OCI-LY1 (cell line): ENCODE results near the gene PFKP.

Experiments used
- H2AFZ ChIP-seq: fragments of 200-600 bp; sonication (generic), shearing (Covaris generic); 2 replicates; pipeline ENCODE4 v1.6.0; 2014; ENCODE audit warnings: antibody characterized with exemption, mild to moderate bottlenecking, low read length
- H3F3A ChIP-seq: fragments of 200-600 bp; sonication (generic), shearing (Covaris generic); 2 replicates; pipeline ENCODE4 v1.6.0; 2014; ENCODE audit warnings: mild to moderate bottlenecking, antibody characterized with exemption, low read length, moderate library complexity; ENCODE audit not compliant: insufficient read depth
- H3K27ac ChIP-seq: fragments of 200-600 bp; sonication (generic); 2 replicates; pipeline ENCODE4 v1.5.1; 2014; ENCODE audit warnings: low read length, mixed run types, mild to moderate bottlenecking, low read depth; ENCODE audit not compliant: poor library complexity, severe bottlenecking
- H3K27me3 ChIP-seq: fragments of 200-600 bp; sonication (generic); 2 replicates; pipeline ENCODE4 v1.6.0; 2014; ENCODE audit warnings: antibody characterized with exemption, mild to moderate bottlenecking, low read length, moderate library complexity; ENCODE audit not compliant: insufficient read depth
- H3K36me3 ChIP-seq: fragments of 200-600 bp; sonication (generic); 2 replicates; pipeline ENCODE4 v1.6.1; 2014; ENCODE audit warnings: mild to moderate bottlenecking, antibody characterized with exemption, low read length, moderate library complexity, mixed read lengths; ENCODE audit not compliant: insufficient read depth
- H3K4me1 ChIP-seq: fragments of 200-600 bp; sonication (generic); 2 replicates; pipeline ENCODE4 v1.5.1; 2014; ENCODE audit warnings: mild to moderate bottlenecking, low read length, moderate library complexity; ENCODE audit not compliant: insufficient read depth, severe bottlenecking
- H3K4me2 ChIP-seq: fragments of 200-600 bp; sonication (generic), shearing (Covaris generic); 2 replicates; pipeline ENCODE4 v1.6.1; 2014; ENCODE audit warnings: low read length
- H3K4me3 ChIP-seq: fragments of 200-600 bp; sonication (generic); 2 replicates; pipeline ENCODE4 v1.5.1; 2014; ENCODE audit warnings: low read length, low read depth, mild to moderate bottlenecking, mixed read lengths; ENCODE audit not compliant: poor library complexity, severe bottlenecking
- H3K79me2 ChIP-seq: fragments of 200-600 bp; shearing (Covaris generic); 2 replicates; pipeline ENCODE4 v1.6.1; 2016; ENCODE audit warnings: mixed run types, low read length, mixed read lengths; ENCODE audit not compliant: insufficient read depth
- H3K9ac ChIP-seq: fragments of 200-600 bp; sonication (generic), shearing (Covaris generic); 2 replicates; pipeline ENCODE4 v1.6.1; 2014; ENCODE audit warnings: mild to moderate bottlenecking, low read length, mixed read lengths
- H3K9me2 ChIP-seq: fragments of 200-600 bp; sonication (generic), shearing (Covaris generic); 2 replicates; pipeline ENCODE4 v1.6.1; 2014; ENCODE audit warnings: low read depth, mild to moderate bottlenecking, low read length, mixed read lengths
- H3K9me3 ChIP-seq: fragments of 200-600 bp; shearing (Covaris generic); 2 replicates; pipeline ENCODE4 v1.6.1; 2014; ENCODE audit warnings: low read length, mixed read lengths
- H4K20me1 ChIP-seq: fragments of 200-600 bp; sonication (generic), shearing (Covaris generic); 2 replicates; pipeline ENCODE4 v1.6.0; 2016; ENCODE audit warnings: mild to moderate bottlenecking, low read length; ENCODE audit not compliant: insufficient read depth
- CTCF ChIP-seq: fragments of 200-600 bp; sonication (generic), shearing (Covaris generic); IDR thresholded peaks from 2 replicates; pipeline ENCODE4 v1.5.1; 2017; ENCODE audit warnings: mild to moderate bottlenecking, antibody characterized with exemption, low read length, moderate library complexity, mixed read lengths
- EZH2 ChIP-seq: fragments of 200-600 bp; sonication (generic), shearing (Covaris generic); IDR thresholded peaks from 2 replicates; pipeline ENCODE4 v1.8.0; 2017; ENCODE audit warnings: borderline replicate concordance, mixed run types, mild to moderate bottlenecking, antibody characterized with exemption, low read length, moderate library complexity, mixed read lengths

Gene PFKP

GRCh38 chr10:3047596-3047995, 19.8 kb upstream of the PFKP start:
- H3K27ac ChIP-seq: no peak overlapping the region
- H3K9ac ChIP-seq: no peak overlapping the region
- H2AFZ ChIP-seq: no peak overlapping the region

GRCh38 chr10:3048119-3049019, 19.0 kb upstream of the PFKP start:
- H3K9ac ChIP-seq: no peak overlapping the region
- H3K27me3 ChIP-seq: no peaks in the 10 kb centered on the region
- no peaks in the 10 kb centered on the region for H3K4me1 ChIP-seq
- H3F3A ChIP-seq: no peaks in the 10 kb centered on the region
- H4K20me1 ChIP-seq: no peaks in the 10 kb centered on the region
- no peaks in the 10 kb centered on the region for H3K79me2 ChIP-seq
- H2AFZ ChIP-seq: no peak overlapping the region
- no peaks in the 10 kb centered on the region for H3K9me3 ChIP-seq
- H3K4me3 ChIP-seq: no peak overlapping the region
- no peaks in the 10 kb centered on the region; the same call in 1 of the 2 replicates for H3K36me3 ChIP-seq
- H3K27ac ChIP-seq: no peak overlapping the region
- no peaks in the 10 kb centered on the region for H3K9me2 ChIP-seq
- H3K4me2 ChIP-seq: no peak overlapping the region
- TF ChIP-seq EZH2 (no peak), CTCF (no peak)

More at GRCh38 chr10:3047596-3047995, 19.8 kb upstream of the PFKP start:
- TF ChIP-seq EZH2 (no peak), CTCF (no peak)
- Histone ChIP-seq H3K4me3 (no peak overlapping the region), H3K4me1 (no peaks in the 10 kb centered on the region), H3K4me2 (no peak overlapping the region), H3K36me3 (no peaks in the 10 kb centered on the region; the same call in 1 of the 2 replicates), H3K9me2 (no peaks in the 10 kb centered on the region), H3K79me2 (no peaks in the 10 kb centered on the region), H4K20me1 (no peaks in the 10 kb centered on the region), H3F3A (no peaks in the 10 kb centered on the region), H3K27me3 (no peaks in the 10 kb centered on the region), H3K9me3 (no peaks in the 10 kb centered on the region)

GRCh38 chr10:3051692-3052091, 15.7 kb upstream of the PFKP start:
- Histone ChIP-seq H3K4me3 (no peak overlapping the region), H3K9ac (no peak overlapping the region), H3K36me3 (no peaks in the 10 kb centered on the region; the same call in 1 of the 2 replicates), H3K27me3 (no peaks in the 10 kb centered on the region), H3F3A (no peaks in the 10 kb centered on the region), H3K27ac (no peak overlapping the region), H4K20me1 (no peaks in the 10 kb centered on the region), H3K4me1 (no peaks in the 10 kb centered on the region), H3K9me2 (no peaks in the 10 kb centered on the region), H3K9me3 (no peaks in the 10 kb centered on the region), H3K4me2 (no peak overlapping the region), H2AFZ (no peak overlapping the region), H3K79me2 (no peaks in the 10 kb centered on the region)
- no peak for TF ChIP-seq CTCF
- TF ChIP-seq EZH2: no peak
